Measurements from ENCODE around the gene TMED6. TPM values are rescaled to one million over a fixed set of nuclear protein-coding genes. Genes with fewer than 3 reads are reported as not detected.
A peak's percentile ranks its signal among the peaks of the same experiment; 100 is the strongest.

TMED6 gene
- total RNA-seq, result 1 to 10 TPM; 3.6 to 6.0 TPM

DNA sequence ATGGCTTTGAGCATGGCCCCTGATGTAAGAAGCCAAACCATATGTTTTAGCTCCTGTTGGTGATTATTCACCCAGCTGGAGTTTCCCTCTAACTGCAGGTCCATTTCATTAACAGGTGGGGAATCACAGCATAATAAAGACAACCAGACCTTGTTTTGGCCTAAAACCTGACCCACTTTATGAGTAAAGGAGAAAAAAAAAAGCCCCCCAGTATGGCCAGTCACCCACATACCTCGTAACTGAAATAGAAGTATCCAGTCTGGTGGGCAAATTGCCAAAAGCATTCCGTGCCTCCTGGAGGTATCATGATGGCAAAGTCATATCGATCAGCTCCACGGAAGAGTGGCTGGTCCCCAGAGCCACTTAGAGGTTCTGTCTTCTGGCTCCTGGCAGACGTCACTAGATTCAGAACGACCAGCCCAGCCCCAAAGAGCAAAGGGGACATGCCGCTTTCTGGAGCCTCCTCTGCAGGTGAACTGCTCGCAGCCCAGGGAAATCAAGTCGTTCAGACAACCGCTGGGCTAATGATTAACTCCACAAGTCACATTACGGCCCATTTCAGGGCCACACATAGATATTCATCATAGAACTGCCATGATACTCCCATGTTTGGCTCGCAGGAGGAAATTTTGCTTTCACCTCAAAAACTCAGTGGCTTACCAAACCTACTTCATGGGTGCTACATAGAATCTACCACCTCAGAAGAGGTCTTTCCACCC, at the start of gene TMED6:
Gene TMED6 (minus strand): TSS at position 478 of the 719 bp plus-strand sequence. CDS start 33 bp downstream, at position 445.
- peak within 1 kb of the TSS; percentile 19 for H3K4me3 ChIP-seq
- intact Hi-C loops (cut with DNase I), result no loop called here

GRCh38 chr16:69399361-69399760, 47.8 kb upstream of the TMED6 start:
- Histone ChIP-seq H3K27me3 (no peaks in the 10 kb centered on the region), H3K9me3 (no peaks in the 10 kb centered on the region), H3K4me1 (peaks cover 10% of the 10 kb centered on the region), H3K4me3 (no peak overlapping the region), H3K27ac (no peak overlapping the region), H3K36me3 (no peaks in the 10 kb centered on the region), H3K9ac (ENCODE audit: low read depth in 2 of 2, low read length in 2 of 2) (no peak overlapping the region)
- TF ChIP-seq CTCF (IDR thresholded peaks at IDR 0.05), result no peak
- intact Hi-C loops (cut with DNase I), result loop anchor here (5.0 to 10.0 kb wide), 2 partner anchors 165 to 308 kb away; partner anchors contain the start of gene NFAT5
- DNase-seq, result no peak

More for the DNA sequence above, at the start of gene TMED6:
- Histone ChIP-seq H3K9me3 (no peaks in the 10 kb centered on the region), H3K4me1 (no peaks in the 10 kb centered on the region), H3K36me3 (no peaks in the 10 kb centered on the region), H3K27me3 (no peaks in the 10 kb centered on the region), H3K9ac (ENCODE audit: low read depth in 2 of 2, low read length in 2 of 2) (peak within 1 kb of the TSS in 1 of 2 donors; percentile 64), H3K27ac (peak within 1 kb of the TSS; percentile 57)
- DNase-seq, result peak; percentile 87
- no peak for TF ChIP-seq CTCF (IDR thresholded peaks at IDR 0.05)

DNA sequence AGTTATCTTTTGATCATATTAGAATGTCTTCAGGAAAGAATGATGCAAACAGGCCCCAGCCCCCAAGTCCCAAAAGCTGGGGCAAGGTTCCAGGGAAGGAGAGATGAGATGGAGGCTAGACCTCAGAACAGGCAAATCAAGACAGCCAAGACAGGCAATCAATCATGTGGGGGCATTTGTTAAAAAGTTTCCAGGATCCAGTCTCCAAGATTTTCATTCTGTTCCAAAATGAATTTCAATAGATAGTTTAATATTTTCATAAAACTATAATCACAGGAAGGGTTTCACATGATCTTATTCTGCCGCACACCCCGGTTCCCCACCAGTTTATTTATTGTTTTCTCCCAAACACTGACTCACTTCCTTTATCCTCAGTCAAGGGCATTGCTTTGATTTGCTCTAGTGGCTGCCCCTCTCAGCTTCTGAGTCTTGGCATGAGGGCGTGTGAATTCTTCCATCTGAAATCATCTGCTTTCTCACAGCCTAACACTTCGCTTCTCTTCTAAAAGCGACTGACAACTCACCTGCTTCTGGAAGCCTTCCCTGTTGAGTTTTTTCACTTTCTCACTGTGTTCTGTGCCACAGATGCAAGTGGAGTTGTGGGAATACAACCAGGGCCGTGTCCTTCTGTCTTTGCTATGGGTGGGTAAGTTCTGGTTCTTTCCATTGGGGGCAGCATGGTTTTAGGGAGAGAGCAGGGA, 46.4 kb upstream of the TMED6 start:
- H3K4me1 ChIP-seq, result peaks cover 10% of the 10 kb centered on the region
- peak overlapping the region in 1 of 2 donors; percentile 73 for H3K9ac ChIP-seq (ENCODE audit: low read depth in 2 of 2, low read length in 2 of 2)
- no peaks in the 10 kb centered on the region for H3K9me3 ChIP-seq
- intact Hi-C loops (cut with DNase I), result loop anchor here (5.0 to 10.0 kb wide), 2 partner anchors 167 to 309 kb away; partner anchors contain the start of gene NFAT5
- H3K4me3 ChIP-seq, result no peak overlapping the region
- H3K27ac ChIP-seq, result peak overlapping the region; percentile 90
- peak; percentile 66 for DNase-seq
- no peaks in the 10 kb centered on the region for H3K36me3 ChIP-seq
- TF ChIP-seq CTCF (IDR thresholded peaks at IDR 0.05), result peak; percentile 28
- no peaks in the 10 kb centered on the region for H3K27me3 ChIP-seq

- H3K4me1 ChIP-seq, result peaks cover 10% of the 10 kb centered on the region
- H3K4me3 ChIP-seq, result no peak overlapping the region
- peak overlapping the region in 1 of 2 donors; percentile 56 for H3K9ac ChIP-seq (ENCODE audit: low read depth in 2 of 2, low read length in 2 of 2)
- H3K27me3 ChIP-seq, result no peaks in the 10 kb centered on the region
- TF ChIP-seq CTCF (IDR thresholded peaks at IDR 0.05), result peak; percentile 79
- H3K9me3 ChIP-seq, result no peaks in the 10 kb centered on the region
- peak; percentile 91 for DNase-seq
- H3K27ac ChIP-seq, result peak overlapping the region; percentile 90
- no peaks in the 10 kb centered on the region for H3K36me3 ChIP-seq
- intact Hi-C loops (cut with DNase I), result loop anchor here (5.0 to 10.0 kb wide), 2 partner anchors 168 to 311 kb away; partner anchors contain the start of gene NFAT5
Observed at GRCh38 chr16:69396187-69397061, 44.8 kb upstream of the TMED6 start.

GRCh38 chr16:69395859-69396186, 44.2 kb upstream of the TMED6 start:
- peak overlapping the region; percentile 90 for H3K27ac ChIP-seq
- no peaks in the 10 kb centered on the region for H3K27me3 ChIP-seq
- no peaks in the 10 kb centered on the region for H3K36me3 ChIP-seq

More at GRCh38 chr16:69395859-69396186, 44.2 kb upstream of the TMED6 start:
- Histone ChIP-seq H3K9ac (ENCODE audit: low read depth in 2 of 2, low read length in 2 of 2) (peak overlapping the region in 1 of 2 donors; percentile 56), H3K4me3 (no peak overlapping the region), H3K9me3 (no peaks in the 10 kb centered on the region), H3K4me1 (peaks cover 10% of the 10 kb centered on the region)
- DNase-seq, result no peak
- intact Hi-C loops (cut with DNase I), result loop anchor here (5.0 to 10.0 kb wide), 2 partner anchors 169 to 311 kb away; partner anchors contain the start of gene NFAT5
- TF ChIP-seq CTCF (IDR thresholded peaks at IDR 0.05), result no peak
